Measurements from ENCODE around the gene MTMR6. TPM values are rescaled to one million over a fixed set of nuclear protein-coding genes. Genes with fewer than 3 reads are reported as not detected.

Gene MTMR6
- total RNA-seq, 4 donors from 2014 or later, result 17.5 to 25.1 (median 21.7) TPM

DNA sequence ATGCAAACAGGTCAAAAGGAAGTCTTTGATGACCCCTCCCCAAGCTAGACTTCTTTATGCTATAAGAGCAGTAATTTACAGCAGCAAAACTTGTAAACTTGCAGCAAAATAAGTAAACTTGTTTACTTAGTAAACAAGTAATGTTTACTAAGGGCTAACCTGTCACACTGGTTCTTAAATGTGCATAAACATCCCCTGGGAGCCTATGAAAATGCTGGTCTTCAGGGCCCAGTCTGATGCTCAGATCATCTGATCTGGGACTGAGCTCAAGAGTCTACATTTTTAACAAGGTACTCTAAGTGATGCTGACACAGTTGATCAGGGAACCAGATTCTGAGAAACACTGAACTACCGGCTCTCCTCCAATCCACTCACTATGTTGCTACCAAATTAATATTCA lies 53.4 kb downstream of the MTMR6 start:
- in situ Hi-C loops (cut with MboI; ENCODE audit: low sequenced_read_pairs in 4 of 4) (no loop called here), intact Hi-C loops (cut with DNase I; ENCODE audit: low total_unique reads) (no loop called here)

DNA sequence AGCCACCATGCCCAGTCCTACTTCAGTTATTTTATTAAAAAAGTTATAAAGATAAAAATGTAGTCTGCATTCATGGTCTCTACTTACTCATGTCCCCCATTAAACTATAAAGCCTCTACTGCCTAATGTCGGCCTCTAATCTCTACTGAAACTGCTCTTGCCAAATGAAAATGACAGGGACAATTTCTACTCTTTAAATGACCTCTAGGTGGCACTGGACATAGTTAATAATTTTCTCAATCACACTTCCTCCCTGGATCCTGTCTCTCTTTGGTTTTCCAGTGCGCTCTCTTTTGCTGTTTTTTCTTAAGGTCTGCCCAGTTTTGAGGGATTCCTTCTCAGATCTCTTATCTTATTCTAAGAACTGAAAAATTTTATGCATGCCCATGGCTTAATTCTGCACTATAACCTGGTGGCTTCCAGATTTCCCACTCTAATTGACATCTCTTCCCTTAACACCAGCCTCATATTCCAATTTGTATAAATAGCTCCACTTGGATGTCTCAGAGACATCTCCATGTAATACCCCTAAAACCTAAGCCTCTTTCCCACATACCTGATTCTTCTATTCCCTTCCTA lies 54.3 kb downstream of the MTMR6 start:
- DNase-seq (no peak), ATAC-seq (peak in 1 of 2 donors; percentile 53)
- Histone ChIP-seq H3K9me3 (no peaks in the 10 kb centered on the region), H3K36me3 (no peaks in the 10 kb centered on the region), H3K4me3 (no peak overlapping the region), H3K4me1 (no peaks in the 10 kb centered on the region), H3K27ac (no peak overlapping the region), H3K27me3 (peaks cover 0 to 2% (median 0%) of the 10 kb centered on the region in 3 donors)
- TF ChIP-seq, protein P1, sequence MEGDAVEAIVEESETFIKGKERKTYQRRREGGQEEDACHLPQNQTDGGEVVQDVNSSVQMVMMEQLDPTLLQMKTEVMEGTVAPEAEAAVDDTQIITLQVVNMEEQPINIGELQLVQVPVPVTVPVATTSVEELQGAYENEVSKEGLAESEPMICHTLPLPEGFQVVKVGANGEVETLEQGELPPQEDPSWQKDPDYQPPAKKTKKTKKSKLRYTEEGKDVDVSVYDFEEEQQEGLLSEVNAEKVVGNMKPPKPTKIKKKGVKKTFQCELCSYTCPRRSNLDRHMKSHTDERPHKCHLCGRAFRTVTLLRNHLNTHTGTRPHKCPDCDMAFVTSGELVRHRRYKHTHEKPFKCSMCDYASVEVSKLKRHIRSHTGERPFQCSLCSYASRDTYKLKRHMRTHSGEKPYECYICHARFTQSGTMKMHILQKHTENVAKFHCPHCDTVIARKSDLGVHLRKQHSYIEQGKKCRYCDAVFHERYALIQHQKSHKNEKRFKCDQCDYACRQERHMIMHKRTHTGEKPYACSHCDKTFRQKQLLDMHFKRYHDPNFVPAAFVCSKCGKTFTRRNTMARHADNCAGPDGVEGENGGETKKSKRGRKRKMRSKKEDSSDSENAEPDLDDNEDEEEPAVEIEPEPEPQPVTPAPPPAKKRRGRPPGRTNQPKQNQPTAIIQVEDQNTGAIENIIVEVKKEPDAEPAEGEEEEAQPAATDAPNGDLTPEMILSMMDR (IDR thresholded peaks at IDR 0.05 in 4 of 5, conservative IDR thresholded peaks at IDR 0.05 in 1 of 5), result peak in 3 of 5 experiments; percentile 9 to 49 (median 37)
- no peak for TF ChIP-seq POLR2A (IDR thresholded peaks at IDR 0.05)
- in situ Hi-C loops (cut with MboI; ENCODE audit: low sequenced_read_pairs in 4 of 4), result no loop called here
- intact Hi-C loops (cut with DNase I; ENCODE audit: low total_unique reads), result no loop called here

More for the DNA sequence above, 53.4 kb downstream of the MTMR6 start:
- Histone ChIP-seq H3K9me3 (no peaks in the 10 kb centered on the region), H3K27me3 (peaks cover 0 to 2% (median 0%) of the 10 kb centered on the region in 3 donors), H3K4me3 (no peak overlapping the region), H3K36me3 (no peaks in the 10 kb centered on the region), H3K4me1 (no peaks in the 10 kb centered on the region), H3K27ac (no peak overlapping the region)
- no peak for TF ChIP-seq POLR2A (IDR thresholded peaks at IDR 0.05)
- TF ChIP-seq, protein P1 (IDR thresholded peaks at IDR 0.05 in 4 of 5, conservative IDR thresholded peaks at IDR 0.05 in 1 of 5), result no peak
- DNase-seq (no peak), ATAC-seq (no peak)

DNA sequence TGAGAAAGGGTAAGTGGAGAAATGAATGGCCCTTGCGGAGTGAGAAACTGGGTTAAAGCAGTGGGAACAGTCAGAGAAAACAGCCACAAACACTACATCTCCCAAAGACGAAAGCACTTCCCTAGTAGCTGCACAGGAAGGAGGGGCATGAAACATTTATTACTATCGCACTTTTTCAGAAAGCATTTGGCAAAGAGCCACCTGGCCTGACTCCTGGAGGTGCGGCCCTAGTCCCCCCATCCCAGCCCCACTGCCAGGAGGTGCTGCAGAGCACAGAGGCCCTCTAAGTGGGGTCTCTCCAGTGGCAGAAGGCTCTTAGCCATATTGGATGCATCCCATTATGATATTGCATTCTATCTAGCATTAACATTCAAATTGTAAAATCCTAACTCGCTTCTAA lies 55.8 kb downstream of the MTMR6 start:
- Histone ChIP-seq H3K27me3 (peaks cover 0 to 2% (median 0%) of the 10 kb centered on the region in 3 donors), H3K27ac (no peak overlapping the region), H3K36me3 (no peaks in the 10 kb centered on the region), H3K4me1 (no peaks in the 10 kb centered on the region), H3K9me3 (no peaks in the 10 kb centered on the region), H3K4me3 (no peak overlapping the region)
- in situ Hi-C loops (cut with MboI; ENCODE audit: low sequenced_read_pairs in 4 of 4), result no loop called here
- TF ChIP-seq POLR2A (IDR thresholded peaks at IDR 0.05), result no peak
- TF ChIP-seq, protein P1 (IDR thresholded peaks at IDR 0.05 in 4 of 5, conservative IDR thresholded peaks at IDR 0.05 in 1 of 5), result no peak
- DNase-seq (no peak), ATAC-seq (no peak)
- intact Hi-C loops (cut with DNase I; ENCODE audit: low total_unique reads), result no loop called here

DNA sequence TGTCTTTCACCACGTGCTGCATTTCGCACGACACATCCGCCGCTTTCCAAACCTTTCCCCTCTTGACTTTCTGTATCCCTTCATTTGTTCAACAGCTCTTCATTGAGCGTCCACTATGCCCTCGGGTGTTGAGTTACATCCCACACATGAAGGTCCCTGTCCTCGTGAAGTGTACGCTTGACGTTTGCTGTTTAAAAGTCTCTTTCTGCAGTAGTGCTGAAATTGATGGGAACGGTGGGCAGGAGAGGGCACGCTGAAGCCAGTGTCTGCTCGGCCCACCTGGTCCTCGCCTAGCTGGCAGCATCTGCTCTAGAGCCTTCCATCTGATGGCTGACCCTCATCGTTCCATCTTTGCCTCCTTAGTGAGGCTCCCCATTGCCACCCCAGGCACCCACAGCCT lies 59.6 kb downstream of the MTMR6 start:
- H3K4me1 ChIP-seq, result no peaks in the 10 kb centered on the region
- H3K27me3 ChIP-seq, result peaks cover 0 to 2% (median 0%) of the 10 kb centered on the region in 3 donors
- no peaks in the 10 kb centered on the region for H3K9me3 ChIP-seq
- intact Hi-C loops (cut with DNase I; ENCODE audit: low total_unique reads), result no loop called here
- no peaks in the 10 kb centered on the region for H3K36me3 ChIP-seq
- TF ChIP-seq, protein P1 (IDR thresholded peaks at IDR 0.05 in 4 of 5, conservative IDR thresholded peaks at IDR 0.05 in 1 of 5), result no peak
- TF ChIP-seq POLR2A (IDR thresholded peaks at IDR 0.05), result no peak
- ATAC-seq (no peak), DNase-seq (no peak)
- in situ Hi-C loops (cut with MboI; ENCODE audit: low sequenced_read_pairs in 4 of 4), result no loop called here
- H3K27ac ChIP-seq, result no peak overlapping the region
- no peak overlapping the region for H3K4me3 ChIP-seq

DNA sequence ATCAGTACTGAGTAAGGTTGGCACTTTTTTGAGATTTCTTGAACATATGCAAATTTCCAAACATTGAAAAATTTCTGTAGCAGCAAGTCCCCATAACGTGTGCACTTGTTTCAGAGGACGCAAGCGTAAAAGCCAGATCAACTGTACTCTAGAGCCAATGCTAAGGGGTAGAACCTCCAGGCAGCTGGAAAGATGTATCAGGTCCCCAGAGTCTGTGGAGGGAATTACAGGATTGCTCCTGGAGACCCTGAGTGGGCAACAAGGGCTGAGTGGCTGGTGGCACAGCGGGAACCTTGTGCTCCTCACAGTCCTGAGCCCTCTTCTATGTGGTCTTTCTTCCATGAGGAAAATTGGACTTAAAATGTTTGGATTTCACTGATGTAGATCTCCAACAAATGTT lies 61.3 kb downstream of the MTMR6 start:
- in situ Hi-C loops (cut with MboI; ENCODE audit: low sequenced_read_pairs in 4 of 4) (no loop called here), intact Hi-C loops (cut with DNase I; ENCODE audit: low total_unique reads) (no loop called here)
- Histone ChIP-seq H3K4me1 (no peaks in the 10 kb centered on the region), H3K9me3 (no peaks in the 10 kb centered on the region), H3K27ac (no peak overlapping the region), H3K4me3 (no peak overlapping the region), H3K36me3 (no peaks in the 10 kb centered on the region), H3K27me3 (peaks cover 0 to 2% (median 0%) of the 10 kb centered on the region in 3 donors)
- ATAC-seq (no peak), DNase-seq (no peak)
- TF ChIP-seq, protein P1 (IDR thresholded peaks at IDR 0.05 in 4 of 5, conservative IDR thresholded peaks at IDR 0.05 in 1 of 5), result no peak
- TF ChIP-seq POLR2A (IDR thresholded peaks at IDR 0.05), result no peak
